HEK293 (cell line): ENCODE results near the gene THAP11.
A peak's percentile ranks its signal among the peaks of the same experiment; 100 is the strongest.

ENCODE experiments used
- CTCF ChIA-PET: fragments of 350-600 bp; formaldehyde crosslinking; extraction: SDS; loops from one replicate; lab custom pipeline; 2021; ENCODE audit warnings: antibody characterized with exemption; lab: Yijun Ruan, JAX
- POLR2A ChIA-PET: fragments of 300-600 bp; formaldehyde crosslinking; extraction: SDS; loops from one replicate; lab custom pipeline; 2020; ENCODE audit warnings: antibody characterized with exemption, inconsistent platforms; lab: Yijun Ruan, JAX
- H3K27ac ChIP-seq: fragments of 200-500 bp; sonication (Bioruptor generic); 2 replicates; pipeline ENCODE4 v1.5.1; 2014; ENCODE audit warnings: low read depth, low read length, control low read depth, inconsistent platforms; ENCODE audit errors: extremely low read depth
- H3K36me3 ChIP-seq, 2 experiments: fragments of 200-500 bp in 1 of 2; sonication (Bioruptor generic) in 1 of 2; 1 replicate in 1 of 2; 2 replicates in 1 of 2; pipeline ENCODE4 v1.5.1; 2014 to 2017; ENCODE audit warnings: inconsistent platforms in 2 of 2, low read length in 2 of 2; ENCODE audit not compliant: control insufficient read depth in 2 of 2, insufficient read depth in 1 of 2
- H3K4me1 ChIP-seq: fragments of 200-500 bp; sonication (Bioruptor generic); 2 replicates; pipeline ENCODE4 v1.5.1; 2014; ENCODE audit warnings: mild to moderate bottlenecking, low read length, inconsistent platforms; ENCODE audit not compliant: control insufficient read depth, insufficient read depth
- H3K4me3 ChIP-seq: 2 replicates; pipeline ENCODE4 v1.5.1; 2011; ENCODE audit warnings: low read depth, mild to moderate bottlenecking, control low read depth, low read length, moderate library complexity
- H3K9me3 ChIP-seq: fragments of 200-500 bp; sonication (Bioruptor generic); 2 replicates; pipeline ENCODE4 v1.5.1; 2014; ENCODE audit warnings: low read depth, low read length, inconsistent platforms; ENCODE audit not compliant: control insufficient read depth, insufficient read depth
- GFI1B ChIP-seq: fragments of 450-650 bp; formaldehyde crosslinking; IDR thresholded peaks from 2 replicates; pipeline ENCODE4 v1.5.1; 2016; ENCODE audit warnings: missing biosample characterization, missing genetic modification characterization
- GLIS2 ChIP-seq: fragments of 450-650 bp; formaldehyde crosslinking; IDR thresholded peaks from 2 replicates; pipeline ENCODE4 v1.5.1; 2016; ENCODE audit warnings: missing biosample characterization, missing genetic modification characterization
- KLF16 ChIP-seq: fragments of 450-650 bp; formaldehyde crosslinking; IDR thresholded peaks from 2 replicates; pipeline ENCODE4 v1.5.1; 2017; ENCODE audit warnings: missing biosample characterization, missing genetic modification characterization
- MEIS1 ChIP-seq: sonication (generic); formaldehyde crosslinking; IDR thresholded peaks from 2 replicates; pipeline ENCODE4 v1.8.1; 2022; ENCODE audit warnings: missing genetic modification reagents, mild to moderate bottlenecking, borderline replicate concordance
- PRDM10 ChIP-seq: fragments of 450-650 bp; formaldehyde crosslinking; IDR thresholded peaks from 2 replicates; pipeline ENCODE4 v1.5.1; 2016; ENCODE audit warnings: missing biosample characterization, missing genetic modification characterization
- REPIN1 ChIP-seq: fragments of 450-650 bp; formaldehyde crosslinking; IDR thresholded peaks from 2 replicates; pipeline ENCODE4 v1.5.1; 2017; ENCODE audit warnings: missing biosample characterization, missing genetic modification characterization, low read depth
- SALL2 ChIP-seq: fragments of 450-650 bp; formaldehyde crosslinking; IDR thresholded peaks from 2 replicates; pipeline ENCODE4 v1.5.0; 2017; ENCODE audit warnings: missing biosample characterization, mild to moderate bottlenecking, missing genetic modification characterization, borderline replicate concordance
- SP2 ChIP-seq: fragments of 450-650 bp; formaldehyde crosslinking; IDR thresholded peaks from 2 replicates; pipeline ENCODE4 v1.5.1; 2016; ENCODE audit warnings: missing biosample characterization, missing genetic modification characterization
- SP3 ChIP-seq: fragments of 450-650 bp; formaldehyde crosslinking; IDR thresholded peaks from 2 replicates; pipeline ENCODE4 v1.5.1; 2016; ENCODE audit warnings: missing biosample characterization, missing genetic modification characterization
- YY2 ChIP-seq: fragments of 450-650 bp; formaldehyde crosslinking; IDR thresholded peaks from 2 replicates; pipeline ENCODE4 v1.5.1; 2016; ENCODE audit warnings: missing biosample characterization, missing genetic modification characterization
- ZBTB17 ChIP-seq: fragments of 450-650 bp; formaldehyde crosslinking; IDR thresholded peaks from 2 replicates; pipeline ENCODE4 v1.5.1; 2016; ENCODE audit warnings: missing biosample characterization, missing genetic modification characterization
- ZNF121 ChIP-seq: fragments of 450-650 bp; formaldehyde crosslinking; IDR thresholded peaks from 2 replicates; pipeline ENCODE4 v1.5.1; 2016; ENCODE audit warnings: missing biosample characterization, missing genetic modification characterization
- ZNF146 ChIP-seq: fragments of 450-650 bp; formaldehyde crosslinking; IDR thresholded peaks from 2 replicates; pipeline ENCODE4 v1.5.1; 2016; ENCODE audit warnings: missing biosample characterization, missing genetic modification characterization
- ZNF157 ChIP-seq: fragments of 450-650 bp; formaldehyde crosslinking; IDR thresholded peaks from 2 replicates; pipeline ENCODE4 v1.5.1; 2016; ENCODE audit warnings: missing biosample characterization, missing genetic modification characterization
- ZNF311 ChIP-seq: fragments of 450-650 bp; formaldehyde crosslinking; IDR thresholded peaks from 2 replicates; pipeline ENCODE4 v1.5.1; 2017; ENCODE audit warnings: missing biosample characterization, missing genetic modification characterization, borderline replicate concordance
- ZNF394 ChIP-seq: fragments of 450-650 bp; formaldehyde crosslinking; IDR thresholded peaks from 2 replicates; pipeline ENCODE4 v1.5.1; 2016; ENCODE audit warnings: missing biosample characterization, missing genetic modification characterization, mild to moderate bottlenecking, moderate library complexity, borderline replicate concordance
- ZNF423 ChIP-seq: fragments of 450-650 bp; formaldehyde crosslinking; IDR thresholded peaks from 2 replicates; pipeline ENCODE4 v1.5.1; 2016; ENCODE audit warnings: missing biosample characterization, missing genetic modification characterization
- ZNF768 ChIP-seq: fragments of 450-650 bp; formaldehyde crosslinking; IDR thresholded peaks from 2 replicates; pipeline ENCODE4 v1.5.1; 2018; ENCODE audit warnings: missing biosample characterization, mild to moderate bottlenecking, missing genetic modification characterization
- ZNF785 ChIP-seq: fragments of 450-650 bp; formaldehyde crosslinking; IDR thresholded peaks from 2 replicates; pipeline ENCODE4 v1.5.1; 2016; ENCODE audit warnings: missing biosample characterization, missing genetic modification characterization

THAP11 gene

GRCh38 chr16:67847064-67847861 lies 5.1 kb downstream of the THAP11 start, which contains the start of gene CENPT (continued):
- TF ChIP-seq SP2 (tag by site-specific recombination), result peak; percentile 53
- TF ChIP-seq ZBTB17 (tag by site-specific recombination), result no peak
- TF ChIP-seq GFI1B, result no peak
- TF ChIP-seq ZNF785 (tag by site-specific recombination), result no peak
- TF ChIP-seq GLIS2, result 0 out of 2 replicates have a peak, but pooled peaks have one; percentile 36
- TF ChIP-seq PRDM10 (tag by site-specific recombination), result 0 out of 2 replicates have a peak, but pooled peaks have one; percentile 25
- peak; percentile 84 for TF ChIP-seq KLF16 (tag by site-specific recombination)
- no peak for TF ChIP-seq ZNF423
- TF ChIP-seq, all 188 proteins: peak for 21

GRCh38 chr16:67848118-67848517 lies 6.0 kb downstream of the THAP11 start:
- H3K4me1 ChIP-seq, result peaks cover 16% of the 10 kb centered on the region
- TF ChIP-seq SP3 (tag by site-specific recombination), result no peak
- no peak for TF ChIP-seq ZNF157 (tag by site-specific recombination)
- no peak for TF ChIP-seq ZNF311 (tag by site-specific recombination)
- TF ChIP-seq YY2 (tag by site-specific recombination), result no peak
- no peak for TF ChIP-seq REPIN1 (tag by site-specific recombination)
- no peak for TF ChIP-seq MEIS1 (CRISPR knock-in tag)
- TF ChIP-seq ZNF768 (tag by site-specific recombination), result no peak
- no peak for TF ChIP-seq ZNF146 (tag by site-specific recombination)
- no peak for TF ChIP-seq SALL2 (tag by site-specific recombination)
- H3K4me3 ChIP-seq, result peak overlapping the region; percentile 91
- CTCF ChIA-PET, result interaction anchor here (1.2 to 1.3 kb wide), 2 partner anchors 32 to 175 kb away, joined by 4 to 9 read pairs; no protein-coding TSS in a partner anchor
- H3K27ac ChIP-seq, result peak overlapping the region; percentile 92; the same call in 1 of the 2 replicates
- peaks cover 0 to 33% of the 10 kb centered on the region in 2 experiments; a peak in 2 of 3 replicates for H3K36me3 ChIP-seq
- H3K9me3 ChIP-seq, result no peaks in the 10 kb centered on the region
- POLR2A ChIA-PET, result interaction anchor here (0.7 to 1.5 kb wide), 3 partner anchors 12 to 42 kb away, joined by 3 to 8 read pairs (median 4); partner anchors contain the start of genes EDC4, RANBP10 and TSNAXIP1

DNA sequence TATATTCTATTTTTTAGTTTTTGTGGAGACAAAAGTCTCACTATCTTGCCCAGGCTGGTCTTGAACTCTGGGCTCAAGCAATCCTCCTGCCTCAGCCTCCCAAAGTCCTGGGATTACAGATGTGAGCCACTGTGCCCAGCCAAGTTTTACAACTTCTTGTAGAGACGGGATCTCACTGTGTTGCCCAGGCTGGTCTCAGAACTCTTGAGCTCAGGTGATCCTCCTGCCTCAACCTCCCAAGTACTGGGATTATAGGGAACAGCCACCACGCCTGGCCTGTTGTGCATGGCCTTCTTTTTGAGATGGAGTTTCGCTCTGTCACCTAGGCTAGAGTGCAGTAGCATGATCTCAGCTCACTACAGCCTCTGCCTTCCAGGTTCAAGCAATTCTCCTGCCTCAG lies 11.6 kb downstream of the THAP11 start:
- TF ChIP-seq ZNF394 (tag by site-specific recombination), result no peak
- TF ChIP-seq ZNF121 (tag by site-specific recombination), result peak; percentile 81
- no peaks in the 10 kb centered on the region for H3K9me3 ChIP-seq
- CTCF ChIA-PET, result interaction anchor here (0.6 to 1.1 kb wide), 2 partner anchors 12 to 36 kb away, joined by 3 to 4 read pairs; no protein-coding TSS in a partner anchor
- H3K36me3 ChIP-seq, result peaks cover 0 to 39% of the 10 kb centered on the region in 2 experiments; a peak in 2 of 3 replicates
- no peak overlapping the region for H3K4me3 ChIP-seq
- peaks cover 12% of the 10 kb centered on the region for H3K4me1 ChIP-seq
- H3K27ac ChIP-seq, result no peak overlapping the region
- POLR2A ChIA-PET, result no interaction called here
